Left lung (tissue), 10 donors: Measurements from ENCODE around the gene B2M. TPM values are rescaled to one million over a fixed set of nuclear protein-coding genes. Genes with fewer than 3 reads are reported as not detected.
"Not testable (repeated sequence)": the region's sequence is repeated elsewhere in the genome, so short reads cannot be mapped to it uniquely, and the experiment has no call there.

Experiments used
- ATAC-seq: fragments of 200-7000 bp; cut with Tn5 transposase; one replicate; pipeline ENCODE4 v1.9.1; 2020; ENCODE audit warnings: moderate library complexity
- DNase-seq, 4 donors: peaks; one replicate each; pipeline ENCODE4 v3.0.0-alpha.2; 2013 to 2020
- H3K27ac ChIP-seq, 2 donors: fragments of 200-600 bp; sonication (generic) in 1 of 2; one replicate each; pipeline versions ENCODE4 v1.5.0 to v1.8.0; 2020 to 2021
- H3K27me3 ChIP-seq, 2 donors: fragments of 200-600 bp; sonication (generic) in 1 of 2; one replicate each; pipeline versions ENCODE4 v1.5.0 to v1.8.0; 2020 to 2021
- H3K36me3 ChIP-seq, 2 donors: fragments of 200-600 bp; sonication (generic) in 1 of 2; one replicate each; pipeline versions ENCODE4 v1.5.0 to v1.8.0; 2020 to 2021
- H3K4me1 ChIP-seq, 2 donors: fragments of 200-600 bp; one replicate each; pipeline ENCODE4 v1.8.0; 2021
- H3K4me3 ChIP-seq, 2 donors: fragments of 200-600 bp; sonication (generic) in 1 of 2; one replicate each; pipeline versions ENCODE4 v1.5.0 to v1.8.0; 2020 to 2021; ENCODE audit warnings: mild to moderate bottlenecking in 1 of 2
- H3K9me3 ChIP-seq, 2 donors: fragments of 200-600 bp; sonication (generic) in 1 of 2; one replicate each; pipeline versions ENCODE4 v1.5.0 to v1.8.0; 2020 to 2021
- intact Hi-C, 2 donors: fragments of 100-400 bp; cut with DNase I; formaldehyde crosslinking; loops; one replicate each; pipeline versions ENCODE4 v1.11.2 to v1.14.2; 2022
- polyA plus RNA-seq, 6 donors: library from polyadenylated mRNA; unstranded; fragments of 120-200 nt; gene quantifications; one replicate each; pipeline ENCODE4 v1.2.1, GENCODE V29; 2013; ENCODE audit not compliant: insufficient read length in 6 of 6
- total RNA-seq, 2 donors: library from RNA; stranded (reverse); fragmentation: NEBNext Ultra II Directional; extraction: Animal tissue kit (Norgen Biotek cat#: 25700); gene quantifications; one replicate each; pipeline ENCODE4 v1.2.1, GENCODE V29; 2021
- TF ChIP-seq, protein P1 (sequence below), 2 donors: fragments of 200-600 bp; sonication (generic) in 1 of 2; IDR thresholded peaks; one replicate each; pipeline versions ENCODE4 v1.5.0 to v1.8.0; 2021; ENCODE audit warnings: antibody characterized with exemption in 2 of 2
- donor health status: DM: no; HTN: yes; CAD: no.
- donor health status: DM: no; HTN: no; CAD: no.

The B2M gene
- total and polyA plus RNA-seq, 8 donors = 1,154 to 5,072 (median 1,442) TPM

DNA sequence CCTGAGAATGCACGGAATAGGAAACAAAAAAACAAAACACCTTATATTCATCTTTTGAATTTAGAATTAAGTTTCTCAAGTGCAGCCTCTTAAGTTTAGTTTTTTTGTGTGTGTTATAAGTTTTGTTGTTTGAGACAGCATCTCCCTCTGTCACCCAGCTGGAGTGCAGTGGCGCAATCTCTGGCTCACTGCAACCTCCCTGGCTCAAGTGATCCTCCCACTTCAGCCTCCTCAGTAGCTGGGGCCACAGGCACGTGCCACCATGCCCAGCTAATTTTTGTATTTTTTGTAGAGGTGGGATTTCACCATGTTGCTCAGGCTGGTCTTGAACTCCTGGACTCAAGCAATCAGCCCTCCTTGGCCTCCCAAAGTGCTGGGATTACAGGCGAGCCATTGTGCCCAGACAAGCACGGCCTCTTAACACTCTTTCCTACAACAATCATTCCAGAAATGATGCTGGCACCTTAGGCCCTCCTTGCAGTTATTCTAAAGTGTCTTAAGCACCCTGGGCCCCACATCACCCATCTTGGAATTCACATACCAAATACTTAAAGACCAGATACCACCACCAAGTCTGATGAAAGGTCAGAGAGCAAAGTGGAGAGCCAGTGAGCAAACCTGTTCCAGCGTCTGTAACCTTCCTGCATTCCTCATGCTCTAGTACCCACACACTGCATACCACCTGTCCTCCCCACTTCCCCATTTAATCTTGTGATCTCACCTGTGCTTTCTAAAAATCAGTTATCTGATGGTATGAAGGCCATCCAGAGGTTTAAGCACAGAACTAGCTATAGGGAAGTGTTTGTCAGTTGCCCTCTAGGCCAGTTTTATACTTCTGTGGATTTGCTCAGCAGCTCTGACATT, 41.0 kb upstream of the B2M start:
- intact Hi-C loops = no loop called here
- Histone ChIP-seq H3K4me1 (peaks cover 0 to 13% of the 10 kb centered on the region in 2 donors), H3K27ac (no peak overlapping the region), H3K9me3 (no peaks in the 10 kb centered on the region), H3K36me3 (no peaks in the 10 kb centered on the region), H3K4me3 (no peak overlapping the region), H3K27me3 (no peaks in the 10 kb centered on the region)
- ATAC-seq = peak; percentile 59
- TF ChIP-seq, protein P1, sequence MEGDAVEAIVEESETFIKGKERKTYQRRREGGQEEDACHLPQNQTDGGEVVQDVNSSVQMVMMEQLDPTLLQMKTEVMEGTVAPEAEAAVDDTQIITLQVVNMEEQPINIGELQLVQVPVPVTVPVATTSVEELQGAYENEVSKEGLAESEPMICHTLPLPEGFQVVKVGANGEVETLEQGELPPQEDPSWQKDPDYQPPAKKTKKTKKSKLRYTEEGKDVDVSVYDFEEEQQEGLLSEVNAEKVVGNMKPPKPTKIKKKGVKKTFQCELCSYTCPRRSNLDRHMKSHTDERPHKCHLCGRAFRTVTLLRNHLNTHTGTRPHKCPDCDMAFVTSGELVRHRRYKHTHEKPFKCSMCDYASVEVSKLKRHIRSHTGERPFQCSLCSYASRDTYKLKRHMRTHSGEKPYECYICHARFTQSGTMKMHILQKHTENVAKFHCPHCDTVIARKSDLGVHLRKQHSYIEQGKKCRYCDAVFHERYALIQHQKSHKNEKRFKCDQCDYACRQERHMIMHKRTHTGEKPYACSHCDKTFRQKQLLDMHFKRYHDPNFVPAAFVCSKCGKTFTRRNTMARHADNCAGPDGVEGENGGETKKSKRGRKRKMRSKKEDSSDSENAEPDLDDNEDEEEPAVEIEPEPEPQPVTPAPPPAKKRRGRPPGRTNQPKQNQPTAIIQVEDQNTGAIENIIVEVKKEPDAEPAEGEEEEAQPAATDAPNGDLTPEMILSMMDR (IDR thresholded peaks at IDR 0.05) = no peak
- peak in 1 of 4 donors; percentile 7 for DNase-seq

DNA sequence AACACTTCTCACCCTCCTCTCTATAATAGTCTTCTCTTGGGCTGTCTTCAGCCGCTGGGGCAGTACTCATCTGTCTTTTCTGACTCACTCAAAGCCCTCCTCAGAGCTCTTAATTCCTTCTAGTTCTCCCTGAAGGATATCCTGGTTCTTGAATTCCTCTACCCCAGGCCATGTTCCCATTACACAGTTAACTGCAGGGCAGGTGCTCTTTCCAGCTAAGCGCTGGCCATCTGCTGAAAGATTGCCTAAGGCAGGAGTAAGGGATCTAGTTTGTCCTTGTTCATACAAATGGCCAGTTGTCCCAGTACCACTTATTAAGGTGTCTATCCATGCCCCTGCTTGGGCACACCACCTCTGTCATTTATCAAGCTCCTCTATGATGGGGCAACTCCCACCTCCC, 37.7 kb upstream of the B2M start:
- intact Hi-C loops = no loop called here
- Histone ChIP-seq H3K4me3 (no peak overlapping the region), H3K4me1 (no peaks in the 10 kb centered on the region), H3K27me3 (no peaks in the 10 kb centered on the region), H3K36me3 (no peaks in the 10 kb centered on the region), H3K27ac (no peak overlapping the region), H3K9me3 (no peaks in the 10 kb centered on the region)
- DNase-seq = no peak
- TF ChIP-seq, protein P1 (IDR thresholded peaks at IDR 0.05) = no peak
- no peak for ATAC-seq

DNA sequence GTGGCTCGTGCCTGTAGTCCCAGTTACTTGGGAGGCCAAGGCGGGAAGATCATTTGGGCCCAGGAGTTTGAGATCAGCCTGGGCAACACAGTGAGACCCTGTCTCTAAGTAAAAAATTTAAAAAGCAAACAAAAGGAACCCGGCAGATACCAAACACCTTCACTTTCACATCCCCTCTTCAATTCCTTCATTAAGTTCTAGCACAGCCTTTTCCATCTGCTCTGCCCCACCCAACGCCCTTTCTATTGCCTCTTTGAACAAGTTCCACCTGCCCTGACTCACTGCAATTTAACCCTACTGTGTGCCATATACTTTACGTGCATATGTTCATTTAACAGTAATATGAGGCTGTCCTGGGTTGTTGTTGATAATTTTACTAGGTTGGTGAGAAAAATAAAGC, 35.4 kb upstream of the B2M start:
- Histone ChIP-seq H3K27me3 (no peaks in the 10 kb centered on the region), H3K4me1 (no peaks in the 10 kb centered on the region), H3K4me3 (no peak overlapping the region), H3K36me3 (no peaks in the 10 kb centered on the region), H3K27ac (no peak overlapping the region), H3K9me3 (no peaks in the 10 kb centered on the region)
- intact Hi-C loops = no loop called here
- TF ChIP-seq, protein P1 (IDR thresholded peaks at IDR 0.05) = no peak
- ATAC-seq (no peak), DNase-seq (no peak)

DNA sequence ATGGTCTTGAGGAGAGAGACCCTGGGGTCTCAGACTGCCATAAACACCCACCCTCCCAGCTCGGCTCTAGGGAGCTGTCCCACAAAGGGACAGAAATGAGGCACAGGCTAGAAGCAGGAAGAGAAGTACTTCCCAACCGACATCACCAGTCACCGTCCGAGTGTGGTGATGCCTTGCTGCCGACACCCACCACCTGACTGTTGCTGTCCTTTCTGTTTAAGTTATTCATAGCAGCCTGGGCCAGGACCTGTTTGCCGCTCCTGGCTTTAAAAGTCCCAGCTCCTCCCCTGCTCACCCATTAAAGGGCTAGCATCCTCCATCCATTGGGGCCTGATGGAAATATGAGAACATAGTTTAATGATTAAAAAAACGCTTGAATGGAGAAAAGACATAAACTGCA, 34.6 kb upstream of the B2M start:
- Histone ChIP-seq H3K4me1 (no peaks in the 10 kb centered on the region), H3K4me3 (no peak overlapping the region), H3K36me3 (no peaks in the 10 kb centered on the region), H3K9me3 (no peaks in the 10 kb centered on the region), H3K27me3 (no peaks in the 10 kb centered on the region), H3K27ac (peak overlapping the region in 1 of 2 donors; percentile 28)
- TF ChIP-seq, protein P1 (IDR thresholded peaks at IDR 0.05) = no peak
- DNase-seq (no peak), ATAC-seq (peak; percentile 50)
- intact Hi-C loops = no loop called here

DNA sequence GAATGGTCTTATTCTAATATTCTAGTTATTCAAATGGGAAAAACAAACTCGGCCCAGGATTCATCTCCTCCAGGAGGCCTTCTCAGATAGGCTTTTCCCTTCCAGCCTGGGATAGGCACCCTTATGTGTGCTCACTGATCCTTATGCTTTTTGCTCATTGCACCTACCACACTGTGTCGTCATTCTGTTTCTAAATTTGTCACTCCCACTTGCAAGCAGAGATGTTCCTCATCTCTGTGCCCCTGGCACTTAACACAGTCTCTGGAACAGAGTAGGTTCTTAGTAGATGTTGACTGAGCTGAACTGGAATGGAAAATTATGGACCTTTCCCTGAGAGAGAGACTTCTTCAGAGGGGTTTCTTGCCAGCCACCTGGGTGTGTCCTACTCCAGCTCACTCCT, 29.1 kb upstream of the B2M start:
- Histone ChIP-seq H3K27me3 (no peaks in the 10 kb centered on the region), H3K9me3 (no peaks in the 10 kb centered on the region), H3K36me3 (no peaks in the 10 kb centered on the region), H3K4me3 (no peak overlapping the region), H3K4me1 (peaks cover 8 to 23% of the 10 kb centered on the region in 2 donors), H3K27ac (no peak overlapping the region)
- ATAC-seq (peak; percentile 68), DNase-seq (no peak)
- TF ChIP-seq, protein P1 (IDR thresholded peaks at IDR 0.05) = no peak
- intact Hi-C loops = no loop called here

DNA sequence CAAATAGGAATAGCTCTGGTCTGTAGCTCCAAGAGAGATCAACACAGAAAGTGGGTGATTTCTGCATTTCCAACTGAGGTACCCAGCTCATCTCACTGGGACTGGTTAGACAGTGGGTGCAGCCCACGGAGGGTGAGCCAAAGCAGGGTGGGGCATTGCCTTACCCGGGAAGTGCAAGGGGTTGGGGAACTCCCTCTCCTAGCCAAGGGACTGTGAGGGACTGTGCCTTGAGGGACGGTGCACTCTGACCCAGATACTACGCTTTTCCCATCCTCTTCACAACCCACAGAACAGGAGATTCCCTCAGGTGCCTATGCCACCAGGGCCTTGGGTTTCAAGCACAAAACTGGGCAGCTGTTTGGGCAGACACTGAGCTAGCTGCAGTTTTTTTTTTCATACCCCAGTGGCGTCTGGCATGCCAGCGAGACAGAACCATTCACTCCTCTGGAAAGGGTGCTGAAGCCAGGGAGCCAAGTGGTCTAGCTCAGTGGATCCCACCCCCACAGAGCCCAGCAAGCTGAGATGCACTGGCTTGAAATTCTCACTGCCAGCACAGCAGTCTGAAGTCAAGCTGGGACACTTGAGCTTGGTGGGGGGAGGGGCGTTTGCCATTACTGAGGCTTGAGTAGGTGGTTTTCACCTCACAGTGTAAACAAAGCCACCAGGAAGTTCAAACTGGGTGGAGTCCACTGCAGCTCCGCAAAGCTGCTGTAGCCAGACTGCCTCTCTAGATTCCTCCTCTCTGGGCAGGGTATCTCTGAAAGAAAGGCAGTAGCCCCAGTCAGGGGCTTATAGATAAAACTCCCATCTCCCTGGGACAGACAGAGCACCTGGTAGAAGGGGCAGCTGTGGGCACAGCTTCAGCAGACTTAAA, 28.3 kb upstream of the B2M start:
- peak; percentile 19 to 89 (median 80) for DNase-seq
- Histone ChIP-seq H3K4me1 (peaks cover 8 to 23% of the 10 kb centered on the region in 2 donors), H3K4me3 (peak overlapping the region in 1 of 2 donors; percentile 4), H3K27ac (peak overlapping the region; percentile 62 to 65)
- ATAC-seq = peak; percentile 87
- intact Hi-C loops, H3K36me3 ChIP-seq, H3K27me3 ChIP-seq, H3K9me3 ChIP-seq: not testable (repeated sequence)

DNA sequence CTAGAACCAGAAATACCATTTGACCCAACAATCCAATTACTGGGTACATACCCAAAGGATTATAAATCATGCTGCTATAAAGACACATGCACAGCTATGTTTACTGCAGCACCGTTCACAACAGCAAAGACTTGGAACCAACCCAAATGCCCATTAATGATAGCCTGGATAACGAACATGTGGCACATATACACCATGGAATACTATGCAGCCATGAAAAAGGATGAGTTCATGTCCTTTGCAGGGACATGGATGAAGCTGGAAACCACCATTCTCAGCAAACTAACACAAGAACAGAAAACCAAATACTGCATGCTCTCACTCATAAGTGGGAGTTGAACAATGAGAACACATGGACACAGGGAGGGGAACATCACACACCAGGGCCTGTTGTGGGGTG, 22.0 kb upstream of the B2M start:
- not testable (repeated sequence) for H3K27ac ChIP-seq, H3K4me3 ChIP-seq

More for the DNA sequence above, 22.0 kb upstream of the B2M start:
- H3K9me3 ChIP-seq, H3K36me3 ChIP-seq, H3K27me3 ChIP-seq, H3K4me1 ChIP-seq, intact Hi-C loops, DNase-seq, ATAC-seq: not testable (repeated sequence)
